ENCODE results near the gene RTN3. TPM values are rescaled to one million over a fixed set of nuclear protein-coding genes. Genes with fewer than 3 reads are reported as not detected.

The RTN3 gene, protein sequence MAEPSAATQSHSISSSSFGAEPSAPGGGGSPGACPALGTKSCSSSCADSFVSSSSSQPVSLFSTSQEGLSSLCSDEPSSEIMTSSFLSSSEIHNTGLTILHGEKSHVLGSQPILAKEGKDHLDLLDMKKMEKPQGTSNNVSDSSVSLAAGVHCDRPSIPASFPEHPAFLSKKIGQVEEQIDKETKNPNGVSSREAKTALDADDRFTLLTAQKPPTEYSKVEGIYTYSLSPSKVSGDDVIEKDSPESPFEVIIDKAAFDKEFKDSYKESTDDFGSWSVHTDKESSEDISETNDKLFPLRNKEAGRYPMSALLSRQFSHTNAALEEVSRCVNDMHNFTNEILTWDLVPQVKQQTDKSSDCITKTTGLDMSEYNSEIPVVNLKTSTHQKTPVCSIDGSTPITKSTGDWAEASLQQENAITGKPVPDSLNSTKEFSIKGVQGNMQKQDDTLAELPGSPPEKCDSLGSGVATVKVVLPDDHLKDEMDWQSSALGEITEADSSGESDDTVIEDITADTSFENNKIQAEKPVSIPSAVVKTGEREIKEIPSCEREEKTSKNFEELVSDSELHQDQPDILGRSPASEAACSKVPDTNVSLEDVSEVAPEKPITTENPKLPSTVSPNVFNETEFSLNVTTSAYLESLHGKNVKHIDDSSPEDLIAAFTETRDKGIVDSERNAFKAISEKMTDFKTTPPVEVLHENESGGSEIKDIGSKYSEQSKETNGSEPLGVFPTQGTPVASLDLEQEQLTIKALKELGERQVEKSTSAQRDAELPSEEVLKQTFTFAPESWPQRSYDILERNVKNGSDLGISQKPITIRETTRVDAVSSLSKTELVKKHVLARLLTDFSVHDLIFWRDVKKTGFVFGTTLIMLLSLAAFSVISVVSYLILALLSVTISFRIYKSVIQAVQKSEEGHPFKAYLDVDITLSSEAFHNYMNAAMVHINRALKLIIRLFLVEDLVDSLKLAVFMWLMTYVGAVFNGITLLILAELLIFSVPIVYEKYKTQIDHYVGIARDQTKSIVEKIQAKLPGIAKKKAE
- total RNA-seq (20.1 and 24.9 TPM in 2 replicates), polyA plus RNA-seq (8.8 and 10.1 TPM in 2 replicates), polyA minus RNA-seq (4.5 and 8.3 TPM in 2 replicates)
- total RNA-seq (2013): 12.1 TPM

DNA sequence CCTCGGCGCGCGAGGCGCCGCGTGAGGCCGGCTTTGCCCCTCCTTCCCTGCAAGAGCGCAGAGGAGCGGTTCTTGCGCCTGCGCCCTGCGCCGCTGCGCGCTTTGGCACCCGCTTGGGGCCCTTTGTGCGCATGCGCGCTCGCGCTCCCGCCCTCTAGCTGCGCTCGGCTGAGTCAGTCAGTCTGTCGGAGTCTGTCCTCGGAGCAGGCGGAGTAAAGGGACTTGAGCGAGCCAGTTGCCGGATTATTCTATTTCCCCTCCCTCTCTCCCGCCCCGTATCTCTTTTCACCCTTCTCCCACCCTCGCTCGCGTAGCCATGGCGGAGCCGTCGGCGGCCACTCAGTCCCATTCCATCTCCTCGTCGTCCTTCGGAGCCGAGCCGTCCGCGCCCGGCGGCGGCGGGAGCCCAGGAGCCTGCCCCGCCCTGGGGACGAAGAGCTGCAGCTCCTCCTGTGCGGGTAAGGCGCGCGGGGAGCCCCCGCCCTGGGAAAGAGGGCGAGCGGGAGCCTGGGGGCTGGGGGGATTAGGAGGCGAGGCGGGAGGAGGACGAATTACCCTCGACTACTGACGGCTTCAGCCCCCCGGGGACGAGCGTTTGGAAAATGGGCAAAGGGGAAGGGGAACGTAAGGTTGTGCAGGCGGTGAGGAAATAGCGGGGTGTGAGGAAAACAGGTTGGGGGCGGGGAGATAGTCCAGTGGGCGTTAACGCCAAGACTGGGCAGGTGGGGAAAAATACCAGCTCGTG lies at the start of gene RTN3:
TSS of gene RTN3 (plus strand) at position 180 of the 745 bp plus-strand sequence. CDS start at position 317, 137 bp downstream.
- peaks cover 27% of the 10 kb centered on the region for H3K4me1 Mint-ChIP-seq

More for the DNA sequence above, at the start of gene RTN3:
- Mint-ChIP-seq H3K9me3 (ENCODE audit: insufficient read depth) (no peaks in the 10 kb centered on the region), H3K27ac (peak within 1 kb of the TSS; percentile 97), H3K27me3 (peaks cover 6% of the 10 kb centered on the region), H3K4me3 (peak within 1 kb of the TSS; percentile 95)
- peak within 1 kb of the TSS; percentile 83 to 84 for H3K27ac ChIP-seq (ENCODE audit: low read length in 2 of 2)
- peak within 1 kb of the TSS; percentile 75 to 98 (median 90) for H3K4me3 ChIP-seq (ENCODE audit: control extremely low read depth in 1 of 5, extremely low read depth in 1 of 5, insufficient read depth in 1 of 5, low read depth in 2 of 5, low read length in 4 of 5)
- H4K20me1 ChIP-seq (ENCODE audit: control insufficient read depth, insufficient read depth, low read length, poor library complexity, severe bottlenecking): no peaks in the 10 kb centered on the region
- peak within 1 kb of the TSS; percentile 88 for H3K4me2 ChIP-seq (replicated peaks; ENCODE audit: low read depth, low read length, poor library complexity, severe bottlenecking)
- ChIA-PET CTCF (interaction anchor here (0.6 to 3.2 kb wide), 6 partner anchors 10 to 175 kb away, joined by 3 to 19 read pairs (median 4); partner anchors contain the start of genes ATL3 and ZFTA), POLR2A (interaction anchor here (1.9 kb wide), 1 partner anchor 11 kb away, joined by 11 read pairs; the partner anchor contains the start of gene ATL3)
- TF ChIP-seq EZH2 (IDR thresholded peaks at IDR 0.05; ENCODE audit: borderline replicate concordance, insufficient read depth, low read depth, low read length, poor library complexity, severe bottlenecking) (no peak), CTCF (IDR thresholded peaks at IDR 0.05) (no peak)
- DNase-seq (peak; percentile 99), ATAC-seq (ENCODE audit: low read depth) (peak; percentile 92)
- H2AFZ ChIP-seq (ENCODE audit: insufficient read depth, low read depth, low read length, poor library complexity, severe bottlenecking): peak within 1 kb of the TSS; percentile 99
- peak within 1 kb of the TSS; percentile 95 for H3K9ac ChIP-seq (ENCODE audit: low read length)
- H3K9me3 ChIP-seq (ENCODE audit: control extremely low read depth in 1 of 3, control insufficient read depth in 2 of 3, insufficient read depth in 1 of 3, low read length in 2 of 3): no peaks in the 10 kb centered on the region
- no peaks in the 10 kb centered on the region for H3K36me3 ChIP-seq (replicated peaks in 1 of 2; ENCODE audit: control extremely low read depth in 1 of 2, control insufficient read depth in 1 of 2, extremely low read depth in 1 of 2, insufficient read depth in 2 of 2, low read length in 1 of 2)
- under 1% methylated on average over 73 of the region's 74 CpGs for WGBS (ENCODE audit: insufficient coverage)
- H3K79me2 ChIP-seq (ENCODE audit: control insufficient read depth, insufficient read depth, low read length): peaks cover 31% of the 10 kb centered on the region
- H3K27me3 ChIP-seq (replicated peaks in 1 of 4; ENCODE audit: control extremely low read depth in 1 of 4, control insufficient read depth in 3 of 4, insufficient read depth in 4 of 4, low read length in 3 of 4): no peaks in the 10 kb centered on the region
- peaks cover 15 to 16% of the 10 kb centered on the region in 2 donors for H3K4me1 ChIP-seq (ENCODE audit: control insufficient read depth in 2 of 2, insufficient read depth in 2 of 2, low read length in 2 of 2)
- intact Hi-C loops (cut with micrococcal nuclease): loop anchor here (1.0 to 5.0 kb wide), 3 partner anchors 10 to 306 kb away; partner anchors contain the start of genes ATL3, MARK2 and OTUB1

All from B cell (primary cell).